GM10248 (cell line): Measurements from ENCODE around the gene IPO9.

ENCODE experiments used
- CTCF ChIA-PET: fragments of 300-600 bp; sonication (Branson Sonifier 250); formaldehyde crosslinking; extraction: SDS; loops from one replicate; lab custom pipeline; 2021; ENCODE audit warnings: antibody characterized with exemption; lab: Yijun Ruan, JAX
- POLR2A ChIA-PET: fragments of 350-650 bp; sonication (Branson Sonifier 250); formaldehyde crosslinking; extraction: SDS; loops from one replicate; lab custom pipeline; 2020; ENCODE audit warnings: antibody characterized with exemption; lab: Yijun Ruan, JAX
- DNase-seq: peaks from one replicate; pipeline ENCODE4 v3.0.0; 2012; ENCODE audit errors: extremely low spot score
- CTCF ChIP-seq: IDR thresholded peaks from 2 replicates; pipeline ENCODE4 v1.5.1; 2012; ENCODE audit warnings: mild to moderate bottlenecking, low read depth; ENCODE audit errors: extremely low read depth, missing control alignments, control extremely low read depth

IPO9 gene

GRCh38 chr1:201887116-201887866 is 58.3 kb downstream of the IPO9 start:
- ChIA-PET POLR2A (no interaction called here), CTCF (interaction anchor here (1.0 to 11.2 kb wide), 6 partner anchors 6 to 227 kb away, joined by 3 to 174 read pairs (median 6); partner anchors contain the start of gene SHISA4)
- DNase-seq: no peak
- no peak for TF ChIP-seq CTCF

GRCh38 chr1:201888282-201889089 is 59.5 kb downstream of the IPO9 start, which contains the start of gene SHISA4:
Gene SHISA4 (plus strand): TSS chr1:201888898. CDS start chr1:201888995, 97 bp downstream.
- peak; percentile 47 for DNase-seq
- ChIA-PET CTCF (interaction anchor here (1.0 to 8.7 kb wide), 3 partner anchors 6 to 84 kb away, joined by 3 to 174 read pairs (median 3); no protein-coding TSS in a partner anchor), POLR2A (no interaction called here)
- TF ChIP-seq CTCF: no peak

- no peak for TF ChIP-seq CTCF
- DNase-seq: peak; percentile 17
- CTCF ChIA-PET: interaction anchor here (1.0 to 8.7 kb wide), 2 partner anchors 7 to 84 kb away, joined by 3 to 174 read pairs; no protein-coding TSS in a partner anchor
- POLR2A ChIA-PET: no interaction called here
Observed at GRCh38 chr1:201889090-201889968, 60.4 kb downstream of the IPO9 start.

- ChIA-PET CTCF (interaction anchor here (8.7 kb wide), 1 partner anchor 8 kb away, joined by 174 read pairs; no protein-coding TSS in a partner anchor), POLR2A (no interaction called here)
- DNase-seq: no peak
- TF ChIP-seq CTCF: no peak
Observed at GRCh38 chr1:201890223-201890622, 61.3 kb downstream of the IPO9 start.

GRCh38 chr1:201890806-201891450 is 62.0 kb downstream of the IPO9 start:
- no peak for TF ChIP-seq CTCF
- CTCF ChIA-PET: interaction anchor here (1.6 to 8.7 kb wide), 2 partner anchors 9 to 378 kb away, joined by 3 to 174 read pairs; no protein-coding TSS in a partner anchor
- POLR2A ChIA-PET: no interaction called here
- DNase-seq: no peak
